ENCODE data around the gene IL10.
"Not testable (repeated sequence)": the region's sequence is repeated elsewhere in the genome, so short reads cannot be mapped to it uniquely, and the experiment has no call there.

IL10 gene

DNA sequence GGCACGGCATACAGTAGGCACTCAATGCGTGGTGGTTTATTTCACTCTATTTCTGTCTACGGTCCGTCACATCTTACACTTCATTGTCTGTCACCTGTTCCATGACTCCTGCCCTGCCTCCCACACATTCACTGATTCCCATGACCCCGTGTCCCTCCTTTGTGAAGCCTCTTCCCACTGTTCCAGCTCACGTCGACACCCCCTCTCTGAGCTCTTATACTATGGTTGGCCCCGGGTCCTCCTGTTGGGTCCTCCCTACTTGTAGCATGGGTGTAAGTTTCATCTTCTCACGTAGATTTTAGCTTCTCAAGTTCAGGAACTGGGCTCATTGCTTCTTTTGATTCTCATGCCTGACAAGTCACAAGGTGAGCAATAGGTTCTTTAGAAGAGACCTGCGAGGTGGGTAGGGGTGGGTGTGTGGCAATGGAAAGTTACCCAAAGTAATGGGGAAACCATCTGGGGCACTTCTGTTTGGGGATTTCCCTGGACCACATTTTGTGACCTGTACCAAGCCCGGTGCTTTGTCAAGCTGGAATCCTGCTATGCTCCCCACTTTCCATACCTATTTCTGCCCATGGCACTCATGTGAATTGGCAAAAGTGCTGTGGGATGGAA lies 22.1 kb upstream of the IL10 start:
- no peak for DNase-seq
- intact Hi-C loops (cut with DNase I) = no loop called here

DNA sequence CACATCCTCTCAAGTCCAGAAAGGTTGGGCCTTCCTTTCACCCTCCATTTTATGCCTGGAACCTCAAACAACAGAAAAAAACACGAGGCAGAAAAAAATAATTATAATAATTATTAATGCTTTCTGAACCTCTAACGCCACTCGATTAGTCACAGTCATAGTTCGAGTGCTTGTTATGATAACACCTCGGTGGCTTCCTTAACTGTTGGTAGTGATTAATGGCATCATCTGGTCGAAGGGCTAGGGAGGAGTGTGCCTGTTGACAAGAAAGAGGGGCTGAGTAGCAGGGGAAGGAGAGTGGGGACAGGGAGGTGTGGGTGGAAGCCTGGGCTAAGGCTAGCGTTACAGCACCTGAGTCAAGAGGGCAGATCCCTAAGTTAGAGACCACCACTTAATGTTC lies 21.3 kb upstream of the IL10 start:
- no peak for DNase-seq
- intact Hi-C loops (cut with DNase I) = no loop called here

DNA sequence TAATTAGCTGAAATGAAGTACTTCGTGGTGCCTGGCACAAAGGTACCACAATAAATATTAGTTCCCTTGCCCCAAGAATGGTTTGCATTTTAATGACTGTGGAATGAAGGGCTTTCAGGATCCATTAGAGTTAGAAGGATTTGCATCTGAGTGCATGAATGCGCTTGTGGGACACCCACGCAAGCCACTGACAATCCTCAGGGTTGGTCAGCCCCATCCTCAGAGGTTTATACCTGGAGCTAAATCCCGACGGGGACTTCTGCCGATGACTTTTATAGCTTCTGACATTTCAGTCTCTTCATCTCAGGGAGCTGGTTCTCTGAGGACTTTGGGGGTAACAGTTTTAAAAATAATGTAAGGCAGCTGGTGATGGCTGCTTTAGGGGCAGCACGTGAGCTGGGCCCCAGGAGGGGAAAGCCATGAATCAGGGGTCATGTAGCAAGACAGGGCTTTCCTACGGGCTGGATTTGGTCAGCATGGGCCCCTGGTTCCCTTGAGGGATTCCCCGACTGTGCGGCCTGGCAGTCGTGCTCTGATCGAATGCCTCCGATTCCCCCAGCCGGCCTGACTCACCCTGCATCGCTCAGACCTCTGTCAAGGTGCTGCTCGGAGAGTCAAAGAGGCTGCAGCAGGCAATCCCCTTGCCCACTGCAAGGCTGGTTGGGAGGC lies 20.8 kb upstream of the IL10 start:
- intact Hi-C loops (cut with DNase I) = no loop called here
- DNase-seq = no peak

DNA sequence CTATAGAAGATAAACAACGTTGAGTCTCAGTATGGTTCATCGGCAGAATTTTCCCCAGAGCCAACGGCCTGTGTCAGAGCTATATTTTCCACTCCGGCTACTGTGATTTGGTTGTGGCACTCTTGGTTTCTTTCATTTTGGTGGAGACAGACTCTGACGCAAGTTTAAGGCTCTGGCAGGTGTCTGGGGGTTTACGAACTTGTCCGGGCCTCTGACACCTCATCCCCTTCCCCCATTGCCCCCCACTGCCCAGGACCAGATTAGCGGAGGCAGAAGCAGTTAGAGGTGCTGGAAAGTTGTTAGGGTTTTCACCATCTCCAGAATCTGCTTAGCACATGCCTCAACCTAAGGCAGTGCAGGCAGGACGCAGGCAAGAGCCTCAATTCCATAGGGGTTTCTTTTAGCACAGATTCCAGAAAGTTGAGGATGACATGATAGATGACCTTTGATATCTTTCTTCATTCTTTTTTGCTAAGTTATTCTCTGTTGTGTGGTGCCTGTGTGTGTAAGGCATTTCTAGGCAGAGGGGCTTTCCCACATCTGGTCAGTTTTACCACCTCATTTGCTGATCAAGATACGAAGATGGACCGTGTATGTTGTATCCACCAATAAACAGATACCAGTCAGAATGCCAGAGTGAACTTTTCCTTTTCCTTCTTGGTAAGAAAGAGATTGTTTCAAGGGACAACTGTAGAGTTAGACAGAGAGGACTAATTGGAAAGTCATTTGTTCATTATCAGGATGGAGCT lies 18.4 kb upstream of the IL10 start:
- intact Hi-C loops (cut with DNase I) = no loop called here
- no peak for DNase-seq

DNA sequence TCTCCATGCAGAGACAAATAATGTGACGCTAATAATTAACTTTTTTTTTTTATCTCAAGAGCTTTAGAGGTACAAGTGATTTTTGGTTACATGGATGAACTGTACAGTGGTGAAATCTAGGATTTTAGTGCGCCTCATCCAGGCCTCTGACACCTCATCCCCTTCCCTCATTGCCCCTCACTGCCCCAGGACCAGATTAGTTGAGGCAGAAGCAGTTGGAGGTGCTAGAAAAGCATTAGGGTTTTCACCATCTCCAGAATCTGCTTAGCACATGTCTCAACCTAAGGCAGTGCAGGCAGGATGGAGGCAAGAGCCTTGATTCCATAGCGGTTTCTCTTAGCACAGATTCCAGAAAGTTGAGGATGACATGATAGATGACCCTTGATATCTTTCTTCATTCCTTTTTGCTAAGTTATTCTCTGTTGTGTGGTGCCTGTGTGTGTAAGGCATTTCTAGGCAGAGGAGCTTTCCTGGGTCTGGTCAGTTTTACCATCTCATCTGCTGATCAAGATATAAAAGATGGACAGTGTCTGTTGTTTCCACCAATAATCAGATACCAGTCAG lies 16.3 kb upstream of the IL10 start:
- no peak for DNase-seq
- intact Hi-C loops (cut with DNase I) = no loop called here

DNA sequence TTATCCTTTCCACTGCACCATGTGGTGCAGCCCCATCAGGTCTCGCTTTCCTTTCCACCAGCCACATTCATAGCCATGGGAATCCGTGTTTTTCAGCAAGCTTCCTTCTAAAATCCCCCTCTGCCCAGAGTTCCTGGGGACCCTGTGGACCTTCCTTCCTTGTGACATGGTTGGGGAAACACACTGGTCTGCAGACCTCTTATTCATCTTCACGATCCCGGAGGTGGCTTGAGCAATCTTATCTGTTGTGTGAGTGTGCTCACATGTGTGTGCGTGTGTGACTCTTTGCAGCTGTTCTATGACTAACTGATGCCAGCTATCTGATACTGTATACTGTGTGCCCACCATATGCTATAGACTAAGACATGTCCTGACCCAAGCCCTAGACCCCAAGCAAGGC lies 15.6 kb upstream of the IL10 start:
- no peak for DNase-seq
- intact Hi-C loops (cut with DNase I) = no loop called here

DNA sequence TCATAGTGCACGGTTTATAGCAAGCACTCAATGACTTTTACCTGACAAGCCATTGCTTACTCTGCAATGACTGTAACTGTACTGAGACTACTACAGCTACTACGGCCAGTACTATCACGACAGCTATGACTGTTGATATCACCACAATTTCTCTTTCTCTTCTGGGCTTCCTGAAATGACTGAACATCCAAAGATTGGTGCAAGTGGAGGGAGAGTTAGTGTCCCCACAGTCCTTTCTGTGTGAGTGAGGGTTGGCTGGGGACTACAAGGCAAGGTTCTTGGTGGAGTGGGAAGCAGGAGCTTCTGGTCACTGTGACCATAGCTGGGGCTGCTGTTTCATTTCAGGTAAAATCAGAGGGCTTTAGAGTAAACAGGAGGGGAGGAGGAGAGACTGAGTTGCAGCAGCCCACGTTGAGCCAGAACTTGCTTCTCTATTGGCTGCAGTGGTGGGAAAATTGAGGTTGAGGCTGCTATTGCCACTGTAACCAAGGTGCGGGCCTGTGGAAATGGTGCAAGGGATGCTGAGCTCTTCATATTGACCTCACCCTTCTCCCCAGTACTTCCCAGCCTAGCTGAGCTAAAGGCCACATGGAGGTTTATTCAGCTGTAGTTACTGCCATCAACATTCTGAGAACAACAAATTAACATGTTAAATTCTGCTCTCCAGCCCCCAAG lies 14.1 kb upstream of the IL10 start:
- no peak for DNase-seq
- intact Hi-C loops (cut with DNase I) = no loop called here

DNA sequence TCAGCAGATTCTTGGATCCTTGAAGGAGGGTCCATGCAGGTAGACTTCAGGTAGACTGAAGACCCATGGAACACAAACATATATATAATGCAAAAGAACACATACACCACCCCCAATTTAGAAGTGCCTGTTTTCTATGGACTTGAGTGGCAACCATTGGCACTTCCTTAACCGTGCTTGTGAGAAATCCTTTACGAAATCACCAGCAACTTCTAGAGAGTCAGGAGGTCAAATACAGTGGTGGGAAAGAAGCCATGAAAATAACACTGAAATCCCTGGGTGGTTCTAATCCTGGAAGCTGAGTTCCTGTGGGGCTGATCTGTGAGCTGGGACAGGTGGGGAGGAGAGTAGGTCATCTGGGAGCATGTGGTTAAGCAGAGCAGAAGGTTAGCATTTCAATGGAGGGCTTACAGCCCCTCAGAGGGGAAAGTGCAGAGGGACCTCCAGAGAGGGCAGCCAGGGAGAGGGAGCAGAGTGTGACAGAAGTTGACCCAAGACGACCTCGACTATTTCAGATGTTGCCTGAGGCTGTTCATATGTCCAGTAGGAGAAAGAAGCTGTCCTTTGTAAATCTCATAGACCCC lies 13.0 kb upstream of the IL10 start:
- DNase-seq = no peak
- intact Hi-C loops (cut with DNase I) = no loop called here

DNA sequence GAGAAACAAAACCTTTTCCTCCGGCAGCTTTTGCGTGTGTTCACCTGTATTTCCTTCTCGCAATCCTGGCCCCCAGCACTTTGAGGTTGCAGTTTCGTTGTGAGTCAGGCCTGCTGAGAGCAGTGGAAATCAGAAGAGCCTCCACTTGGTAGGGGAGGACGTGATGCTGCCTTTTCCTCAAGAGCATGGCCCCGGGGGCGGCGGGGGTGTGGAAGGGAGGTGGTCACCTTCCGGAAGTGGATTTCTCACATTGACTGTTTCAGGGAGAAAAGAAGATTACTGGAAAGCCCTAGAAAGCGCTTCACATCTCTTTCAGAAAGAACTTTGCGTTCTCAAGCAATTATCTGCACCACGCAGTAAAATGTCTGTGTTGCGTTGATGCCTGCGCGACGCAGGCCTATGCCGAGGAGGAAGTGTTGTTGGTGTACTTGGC lies 12.2 kb upstream of the IL10 start:
- intact Hi-C loops (cut with DNase I) = no loop called here
- DNase-seq = no peak

DNA sequence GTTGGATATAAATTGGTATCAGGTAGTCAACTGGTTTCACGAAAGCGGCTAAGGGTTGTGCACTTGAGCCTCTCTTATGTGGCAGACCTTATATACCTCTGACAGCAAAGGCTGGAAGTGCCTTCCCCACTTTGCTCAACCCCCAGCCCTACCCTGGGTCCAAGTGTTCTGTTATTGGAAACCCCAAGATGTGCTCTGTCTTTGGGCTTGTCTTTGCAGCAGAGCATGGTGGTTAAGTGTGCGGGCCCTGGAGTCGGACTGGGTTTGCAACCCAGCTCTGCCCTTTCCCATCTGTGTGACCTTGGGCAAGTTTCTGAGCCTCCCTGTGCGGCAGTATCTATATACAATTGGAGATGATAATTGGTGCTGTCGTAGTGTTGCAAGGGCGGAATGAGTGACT lies 11.2 kb upstream of the IL10 start:
- intact Hi-C loops (cut with DNase I) = no loop called here
- no peak for DNase-seq

DNA sequence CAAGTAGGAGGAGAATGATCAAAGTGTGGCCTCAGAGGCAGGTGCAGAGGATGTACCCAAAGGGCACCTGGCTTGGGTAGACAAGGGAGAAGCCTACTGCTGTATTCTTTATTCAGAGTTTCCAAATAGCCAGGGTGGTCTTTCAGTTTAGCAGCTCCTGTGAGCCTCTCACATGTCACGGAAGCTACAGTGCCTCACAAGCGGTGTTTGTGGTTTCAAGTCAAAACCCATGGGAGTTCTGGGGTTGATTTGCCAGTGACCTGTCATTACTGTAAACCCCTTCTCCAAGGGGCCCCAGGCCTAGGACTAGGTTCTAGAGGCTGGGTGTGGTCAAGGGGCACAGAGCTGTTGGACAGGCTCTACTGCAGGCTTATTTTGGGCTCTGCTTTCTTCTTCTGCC lies 10.2 kb upstream of the IL10 start:
- DNase-seq = no peak
- intact Hi-C loops (cut with DNase I) = no loop called here

DNA sequence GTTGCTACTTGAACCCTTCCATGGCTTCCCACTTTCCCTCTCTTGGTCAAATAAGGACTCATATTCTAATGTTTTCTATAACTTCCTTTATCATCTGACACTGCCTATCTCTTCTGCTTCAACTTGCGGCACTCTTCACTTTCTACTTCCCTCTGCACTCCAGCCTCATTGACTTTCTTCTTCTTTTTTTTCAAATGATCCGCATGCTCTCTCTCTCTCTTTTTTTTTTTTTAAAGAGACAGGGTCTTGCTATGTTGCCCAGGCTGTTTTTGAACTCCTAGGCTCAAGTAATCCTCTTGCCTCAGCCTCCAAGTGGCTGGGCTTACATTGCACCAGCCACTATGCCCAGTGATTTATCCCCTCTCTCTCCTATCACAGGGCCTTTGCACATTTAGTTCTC lies 7.3 kb upstream of the IL10 start:
- no peak for DNase-seq

DNA sequence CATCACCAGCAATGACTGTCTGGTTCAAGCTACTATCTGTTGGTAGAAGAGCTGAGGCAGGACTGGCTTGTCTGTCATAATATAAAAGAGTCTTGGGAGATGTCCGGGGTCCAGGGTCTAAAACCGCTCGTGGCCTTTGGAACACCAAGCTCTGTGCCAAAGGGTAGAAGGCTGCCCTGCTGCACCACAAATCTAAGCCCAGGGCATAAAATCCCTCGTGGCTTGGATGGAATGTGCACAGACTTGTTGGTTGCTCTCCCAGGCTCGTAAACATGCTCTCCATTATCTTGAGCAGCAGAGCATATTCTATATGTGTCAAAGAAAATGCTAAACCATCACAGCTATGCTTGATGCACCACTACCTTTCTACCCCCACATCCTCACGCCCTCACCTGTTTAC lies 6.6 kb upstream of the IL10 start:
- DNase-seq; intact Hi-C loops (cut with DNase I): not testable (repeated sequence)

More for the DNA sequence above, 7.3 kb upstream of the IL10 start:
- intact Hi-C loops (cut with DNase I) = no loop called here

DNA sequence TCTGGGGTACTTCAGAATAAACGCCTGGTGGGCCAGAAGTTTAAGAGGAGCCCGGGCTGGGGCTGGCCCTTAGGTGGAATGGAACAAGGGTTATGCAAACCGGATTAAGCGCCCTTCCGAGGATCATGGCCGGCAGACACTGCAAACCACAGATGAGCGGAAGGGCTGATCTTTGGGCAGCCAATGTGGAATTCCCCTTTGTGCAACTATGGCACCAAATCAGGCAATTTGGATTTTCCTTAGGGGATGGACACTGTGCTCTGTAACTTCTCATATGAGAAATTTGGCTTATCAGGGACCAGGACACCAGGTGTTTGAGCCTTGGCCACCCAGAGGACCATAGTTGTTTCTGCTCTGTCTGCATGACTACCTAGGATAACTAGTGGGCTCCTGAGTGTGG lies 5.7 kb upstream of the IL10 start:
- no peak for DNase-seq
- intact Hi-C loops (cut with DNase I) = no loop called here

DNA sequence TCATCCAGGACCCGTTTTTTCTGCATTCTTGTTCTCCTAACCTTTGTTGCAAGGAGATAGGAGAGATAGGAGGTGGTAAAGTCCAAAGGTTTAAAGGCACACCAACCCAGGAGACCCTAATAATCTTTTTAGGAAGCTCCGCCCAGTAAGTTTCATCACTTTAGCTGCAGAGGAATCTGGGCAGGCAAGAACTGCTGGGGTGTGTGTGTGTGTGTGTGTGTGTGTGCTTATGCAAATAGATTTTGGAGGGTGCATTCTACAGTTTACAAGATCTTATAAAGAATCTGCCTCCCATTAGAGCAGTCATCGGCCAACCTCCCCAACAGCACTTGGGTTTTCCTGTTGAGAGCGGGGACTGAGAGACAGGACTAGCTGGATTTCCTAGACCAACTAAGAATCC lies 3.9 kb upstream of the IL10 start:
- DNase-seq = no peak
- intact Hi-C loops (cut with DNase I) = no loop called here

DNA sequence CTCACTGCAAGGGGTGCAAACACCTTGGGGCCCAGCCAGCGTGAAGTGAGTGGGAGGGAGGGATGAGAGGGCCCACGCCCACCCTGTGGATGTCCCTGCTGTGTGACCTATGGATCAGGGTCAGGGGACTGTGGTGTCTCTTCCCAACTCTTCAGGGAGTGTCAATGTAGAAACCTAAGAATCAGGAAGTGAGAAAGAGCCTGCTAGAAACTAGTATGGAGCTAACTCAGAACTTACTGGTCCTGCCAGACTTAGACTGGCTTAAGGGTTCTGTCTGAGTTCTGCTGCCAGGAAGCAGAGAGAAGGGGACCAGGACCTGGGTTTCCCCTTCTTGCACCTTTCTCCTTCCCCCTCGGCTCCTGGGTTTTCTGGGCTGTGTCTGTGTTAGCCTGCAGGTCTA lies 1.8 kb upstream of the IL10 start:
- intact Hi-C loops (cut with DNase I) = no loop called here
- DNase-seq = no peak

DNA sequence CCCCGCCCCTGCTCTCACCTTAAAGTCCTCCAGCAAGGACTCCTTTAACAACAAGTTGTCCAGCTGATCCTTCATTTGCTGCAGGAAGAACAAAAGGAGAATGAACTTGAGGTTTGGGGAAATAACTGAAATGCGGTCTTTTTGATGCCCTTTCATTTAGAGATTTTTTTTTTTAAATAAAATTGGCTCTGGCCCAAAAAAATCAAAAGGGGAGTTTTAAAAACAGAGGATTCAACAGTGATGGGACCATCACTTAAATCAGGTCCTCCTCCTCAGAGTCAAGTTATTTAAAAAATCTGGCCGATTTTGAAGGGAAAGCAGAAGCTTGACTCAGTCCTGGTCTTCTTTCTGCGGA lies 979 bp downstream of the IL10 start:
- intact Hi-C loops (cut with DNase I) = no loop called here
- DNase-seq = no peak

DNA sequence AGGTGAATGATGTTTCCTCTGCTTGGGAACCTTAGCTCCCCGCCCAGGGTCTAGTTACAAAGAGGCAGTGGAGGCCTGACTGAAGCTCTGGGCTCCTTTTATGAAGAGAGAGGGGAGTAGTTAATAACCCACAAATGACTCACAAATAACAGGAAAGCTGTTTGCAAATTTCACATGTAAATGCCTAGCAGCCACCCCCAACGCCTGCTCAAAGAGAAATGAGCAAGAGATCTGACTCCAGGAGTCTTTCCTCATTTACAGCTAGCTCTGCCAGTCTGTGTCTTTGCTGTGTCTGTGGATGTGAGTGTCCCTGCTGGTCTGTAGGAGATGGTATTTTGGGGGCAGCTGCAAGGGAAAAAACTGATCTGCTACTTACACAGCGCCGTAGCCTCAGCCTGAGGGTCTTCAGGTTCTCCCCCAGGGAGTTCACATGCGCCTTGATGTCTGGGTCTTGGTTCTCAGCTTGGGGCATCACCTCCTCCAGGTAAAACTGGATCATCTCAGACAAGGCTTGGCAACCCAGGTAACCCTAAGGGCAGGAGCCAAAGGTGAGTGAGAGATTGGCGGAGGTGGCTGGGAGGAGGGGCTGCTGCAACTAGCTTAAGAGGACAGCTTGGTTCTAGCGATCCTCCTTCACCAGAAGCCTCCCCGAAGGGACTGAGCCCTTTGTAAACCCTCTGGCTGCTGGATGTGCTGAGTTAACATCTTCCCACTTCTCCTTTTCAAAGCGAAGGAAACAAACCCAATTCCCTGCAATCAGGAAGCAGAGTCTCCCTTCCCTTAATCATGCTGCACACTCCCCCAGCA lies 1.6 kb downstream of the IL10 start, which contains the start of gene IL19:
IL19 (plus strand) TSS at position 243 of the 807 bp plus-strand sequence. CDS start 65,890 bp downstream, outside the sequence.
- DNase-seq = no peak
- intact Hi-C loops (cut with DNase I) = no loop called here

DNA sequence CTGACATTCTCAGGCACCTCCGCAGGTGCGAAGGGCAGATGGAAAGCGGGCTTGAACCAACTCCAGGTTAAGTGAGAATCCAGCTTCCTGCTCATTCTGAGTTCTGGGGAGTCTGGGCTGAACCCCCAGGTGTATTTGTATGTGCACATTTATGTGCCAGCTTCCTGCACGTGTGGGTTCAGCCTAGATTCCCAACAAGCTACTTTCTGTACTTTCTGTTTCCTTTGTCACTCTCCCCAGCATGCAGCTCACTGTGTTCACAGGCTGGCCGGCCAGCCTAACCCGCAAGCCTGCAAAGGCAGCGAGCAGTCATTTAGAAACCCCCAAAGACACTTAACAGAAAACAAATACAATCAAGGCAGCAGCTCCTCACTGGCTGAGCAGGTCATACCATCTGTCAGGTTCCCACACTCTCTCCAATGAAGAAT lies 3.0 kb downstream of the IL10 start:
- intact Hi-C loops (cut with DNase I) = no loop called here
- DNase-seq = no peak

Data from posterior cingulate gyrus (tissue), 11 donors.